H9 (cell line): ENCODE results near the gene MROH7. TPM values are rescaled to one million over a fixed set of nuclear protein-coding genes. Genes with fewer than 3 reads are reported as not detected.

Experiments
- DNase-seq: peaks from one replicate; pipeline ENCODE4 v3.0.0-alpha.2; 2017
- H2AFZ ChIP-seq: one replicate; pipeline ENCODE4 v1.6.1; 2013; ENCODE audit warnings: mild to moderate bottlenecking, low read length, control low read depth, moderate library complexity
- H2AK5ac ChIP-seq: 2 replicates; pipeline ENCODE4 v1.6.1; 2013; ENCODE audit warnings: low read length, control low read depth, mixed read lengths; ENCODE audit not compliant: insufficient read length
- H2BK120ac ChIP-seq: one replicate; pipeline ENCODE4 v1.6.1; 2013; ENCODE audit warnings: low read depth, mild to moderate bottlenecking, low read length, control low read depth, inconsistent platforms; ENCODE audit not compliant: poor library complexity, severe bottlenecking
- H2BK12ac ChIP-seq: 2 replicates; pipeline ENCODE4 v1.6.1; 2013; ENCODE audit warnings: low read length, control low read depth, mixed read lengths, low read depth; ENCODE audit not compliant: insufficient read length
- H2BK15ac ChIP-seq: 2 replicates; pipeline ENCODE4 v1.6.1; 2013; ENCODE audit warnings: low read depth, low read length, control low read depth
- H2BK20ac ChIP-seq: one replicate; pipeline ENCODE4 v1.6.1; 2013; ENCODE audit warnings: low read depth, mild to moderate bottlenecking, low read length, control low read depth, inconsistent platforms; ENCODE audit not compliant: poor library complexity, severe bottlenecking
- H2BK5ac ChIP-seq: 2 replicates; pipeline ENCODE4 v1.6.1; 2013; ENCODE audit warnings: low read length, control low read depth, mixed read lengths; ENCODE audit not compliant: insufficient read length
- H3K14ac ChIP-seq: 2 replicates; pipeline ENCODE4 v1.6.1; 2013; ENCODE audit warnings: low read length, control low read depth; ENCODE audit not compliant: insufficient read depth
- H3K18ac ChIP-seq: 2 replicates; pipeline ENCODE4 v1.6.1; 2013; ENCODE audit warnings: low read depth, mild to moderate bottlenecking, mixed read lengths, low read length, control low read depth; ENCODE audit not compliant: insufficient read length
- H3K23ac ChIP-seq: 2 replicates; pipeline ENCODE4 v1.6.1; 2013; ENCODE audit warnings: low read length, control low read depth, mixed read lengths, low read depth; ENCODE audit not compliant: insufficient read length
- H3K23me2 ChIP-seq: 2 replicates; pipeline ENCODE4 v1.6.1; 2013; ENCODE audit warnings: low read depth, mild to moderate bottlenecking, mixed read lengths, low read length, control low read depth; ENCODE audit not compliant: insufficient read length, poor library complexity, severe bottlenecking
- H3K27ac ChIP-seq: 2 replicates; pipeline ENCODE4 v1.5.1; 2013; ENCODE audit warnings: low read length, control low read depth, mixed read lengths, low read depth; ENCODE audit not compliant: insufficient read length
- H3K27me3 ChIP-seq: 2 replicates; pipeline ENCODE4 v1.6.1; 2013; ENCODE audit warnings: low read length, control low read depth, inconsistent platforms; ENCODE audit not compliant: insufficient read depth
- H3K4ac ChIP-seq: 2 replicates; pipeline ENCODE4 v1.6.1; 2013; ENCODE audit warnings: low read depth, mild to moderate bottlenecking, control low read depth, inconsistent platforms, low read length, moderate library complexity
- H3K4me1 ChIP-seq: 2 replicates; pipeline ENCODE4 v1.6.1; 2013; ENCODE audit warnings: low read length, control low read depth, inconsistent platforms; ENCODE audit not compliant: insufficient read depth
- H3K4me2 ChIP-seq: 2 replicates; pipeline ENCODE4 v1.6.1; 2013; ENCODE audit warnings: low read length, control low read depth, mixed read lengths; ENCODE audit not compliant: insufficient read length, insufficient read depth
- H3K56ac ChIP-seq: 2 replicates; pipeline ENCODE4 v1.6.1; 2013; ENCODE audit warnings: low read depth, mild to moderate bottlenecking, mixed read lengths, low read length, control low read depth; ENCODE audit not compliant: insufficient read length
- H3K79me1 ChIP-seq: 2 replicates; pipeline ENCODE4 v1.6.1; 2013; ENCODE audit warnings: low read depth, mild to moderate bottlenecking, moderate library complexity, low read length, control low read depth, inconsistent platforms; ENCODE audit not compliant: insufficient read depth, poor library complexity, severe bottlenecking
- H3K79me2 ChIP-seq: 2 replicates; pipeline ENCODE4 v1.6.1; 2013; ENCODE audit warnings: low read length, control low read depth, inconsistent platforms; ENCODE audit not compliant: insufficient read depth
- H3K9ac ChIP-seq: 2 replicates; pipeline ENCODE4 v1.6.1; 2013; ENCODE audit warnings: low read length, control low read depth, mixed read lengths; ENCODE audit not compliant: insufficient read length; ENCODE audit errors: extremely low read depth
- H3K9me3 ChIP-seq: one replicate; pipeline ENCODE4 v1.6.1; 2013; ENCODE audit warnings: low read depth, low read length, inconsistent platforms; ENCODE audit not compliant: control insufficient read depth
- H3T11ph ChIP-seq: one replicate; pipeline ENCODE4 v1.6.1; 2013; ENCODE audit warnings: mild to moderate bottlenecking, low read length, control low read depth, inconsistent platforms
- H4K20me1 ChIP-seq: one replicate; pipeline ENCODE4 v1.6.1; 2013; ENCODE audit not compliant: control insufficient read depth, insufficient read length, insufficient read depth
- H4K5ac ChIP-seq: 2 replicates; pipeline ENCODE4 v1.6.1; 2013; ENCODE audit warnings: low read depth, mild to moderate bottlenecking, mixed read lengths, low read length, control low read depth; ENCODE audit not compliant: insufficient read length
- H4K8ac ChIP-seq: replicated peaks from 2 replicates; pipeline ENCODE4 v1.6.1; 2013; ENCODE audit warnings: low read length, control low read depth, mixed read lengths, low read depth; ENCODE audit not compliant: insufficient read length
- H4K91ac ChIP-seq: 2 replicates; pipeline ENCODE4 v1.6.1; 2013; ENCODE audit warnings: low read depth, mild to moderate bottlenecking, moderate library complexity, mixed read lengths, low read length, control low read depth; ENCODE audit not compliant: insufficient read length
- H3K27ac Mint-ChIP-seq, 3 experiments: 2 replicates in 2 of 3; 3 replicates in 1 of 3; pipeline ENCODE4 v1.8.0; 2020 to 2021; ENCODE audit warnings: mixed read lengths in 3 of 3, mild to moderate bottlenecking in 1 of 3, moderate library complexity in 1 of 3
- H3K27me3 Mint-ChIP-seq: 2 replicates; pipeline ENCODE4 v1.8.0; 2021; ENCODE audit warnings: low read depth, mild to moderate bottlenecking, moderate library complexity, mixed read lengths
- H3K36me3 Mint-ChIP-seq, 3 experiments: 2 replicates in 2 of 3; 3 replicates in 1 of 3; pipeline ENCODE4 v1.8.0; 2020 to 2021; ENCODE audit warnings: low read depth in 3 of 3, mixed read lengths in 3 of 3; ENCODE audit not compliant: insufficient read depth in 1 of 3
- H3K4me1 Mint-ChIP-seq, 2 experiments: 2 replicates each; pipeline ENCODE4 v1.8.0; 2020; ENCODE audit warnings: mixed read lengths in 2 of 2
- H3K4me3 Mint-ChIP-seq, 2 experiments: 2 replicates in 1 of 2; 3 replicates in 1 of 2; pipeline ENCODE4 v1.8.0; 2020 to 2021; ENCODE audit warnings: mild to moderate bottlenecking in 2 of 2, mixed read lengths in 2 of 2, moderate library complexity in 1 of 2
- H3K9me3 Mint-ChIP-seq, 2 experiments: 2 replicates in 1 of 2; 3 replicates in 1 of 2; pipeline ENCODE4 v1.8.0; 2020; ENCODE audit warnings: mild to moderate bottlenecking in 2 of 2, mixed read lengths in 2 of 2, moderate library complexity in 1 of 2
- CTCF ChIP-seq: fragments of 200-600 bp; sonication (generic); conservative IDR thresholded peaks from 3 replicates; pipeline ENCODE4 v1.8.0; 2021; ENCODE audit warnings: antibody characterized with exemption, mild to moderate bottlenecking
- WGBS: extraction: QIAGEN DNeasy Blood & Tissue Kit; methylation state at CpG from one replicate; pipeline ENCODE4 v1.1.7; 2013; ENCODE audit warnings: missing lambda C conversion rate, low lambda C conversion rate, mixed read lengths; ENCODE audit not compliant: insufficient read length; ENCODE audit errors: extremely low coverage; 5-methylcytosine and 5-hydroxymethylcytosine counted together
- total RNA-seq: library from RNA; stranded (reverse); gene quantifications from 2 replicates; pipeline ENCODE4 v1.2.1, GENCODE V29; 2021

The MROH7 gene
- total RNA-seq, 1 experiment from 2014 or later, result 0.09 TPM

DNA sequence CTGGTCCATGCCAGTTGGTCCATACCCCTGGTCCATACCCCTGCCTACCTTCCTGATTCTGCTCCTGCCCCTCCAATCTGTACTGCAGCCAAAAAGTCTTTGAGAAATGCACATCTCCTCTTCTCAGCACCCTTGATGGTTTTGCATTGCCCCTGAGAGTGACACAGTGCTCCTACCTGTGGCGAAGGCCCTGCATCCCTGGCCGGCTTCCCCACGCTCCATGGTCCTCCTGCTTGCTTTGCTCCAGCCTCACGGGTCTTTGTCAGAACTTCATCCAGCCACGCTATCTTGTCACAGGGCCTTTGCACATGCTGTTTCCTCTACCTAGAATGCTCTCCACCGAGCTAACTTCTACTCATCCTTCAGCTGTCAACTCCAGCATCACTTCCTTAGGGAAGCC, 41.9 kb downstream of the MROH7 start:
- no peak overlapping the region for H4K91ac ChIP-seq
- no peak overlapping the region for H4K5ac ChIP-seq
- no peak overlapping the region for H3K4me2 ChIP-seq
- Mint-ChIP-seq H3K27ac (no peak overlapping the region; a peak in 1 of 7 replicates), H3K4me3 (no peak overlapping the region), H3K4me1 (peaks cover 5 to 18% of the 10 kb centered on the region in 2 experiments), H3K9me3 (no peaks in the 10 kb centered on the region; a peak in 1 of 5 replicates), H3K36me3 (no peaks in the 10 kb centered on the region), H3K27me3 (peaks cover 2% of the 10 kb centered on the region)
- H2BK20ac ChIP-seq, result no peak overlapping the region
- H4K20me1 ChIP-seq, result no peaks in the 10 kb centered on the region
- H3K23me2 ChIP-seq, result peaks cover 4% of the 10 kb centered on the region
- H2AFZ ChIP-seq, result no peak overlapping the region
- H3K79me2 ChIP-seq, result no peaks in the 10 kb centered on the region
- WGBS, result no CpG with 5 or more reads among the region's 6 CpGs
- no peak overlapping the region for H2BK5ac ChIP-seq
- no peak overlapping the region for H3K56ac ChIP-seq
- no peak overlapping the region for H3T11ph ChIP-seq
- no peak overlapping the region for H3K9ac ChIP-seq
- TF ChIP-seq CTCF, result no peak
- no peak overlapping the region for H3K18ac ChIP-seq
- H2BK15ac ChIP-seq, result no peak overlapping the region
- no peak for DNase-seq
- no peaks in the 10 kb centered on the region for H3K79me1 ChIP-seq
- H3K23ac ChIP-seq, result no peak overlapping the region
- H2BK120ac ChIP-seq, result no peak overlapping the region
- H3K27me3 ChIP-seq, result no peaks in the 10 kb centered on the region
- H4K8ac ChIP-seq, result no peak overlapping the region
- H2BK12ac ChIP-seq, result no peak overlapping the region
- H3K4ac ChIP-seq, result no peak overlapping the region
- no peak overlapping the region for H2AK5ac ChIP-seq
- no peaks in the 10 kb centered on the region for H3K9me3 ChIP-seq
- no peaks in the 10 kb centered on the region for H3K4me1 ChIP-seq
- no peak overlapping the region for H3K14ac ChIP-seq
- H3K27ac ChIP-seq, result no peak overlapping the region
